HepG2 (cell line): Measurements from ENCODE around the gene TRIM54. TPM values are rescaled to one million over a fixed set of nuclear protein-coding genes. Genes with fewer than 3 reads are reported as not detected.

Experiments
- CTCF ChIP-seq: sonication (generic); formaldehyde crosslinking; IDR thresholded peaks from 2 replicates; pipeline ENCODE4 v1.5.0; 2020; ENCODE audit warnings: mild to moderate bottlenecking, missing genetic modification reagents, moderate library complexity
- DMAP1 ChIP-seq: IDR thresholded peaks from 2 replicates; pipeline ENCODE4 v1.6.1; 2016
- FOXM1 ChIP-seq: sonication (generic); formaldehyde crosslinking; IDR thresholded peaks from 2 replicates; pipeline ENCODE4 v1.5.0; 2020; ENCODE audit warnings: missing genetic modification reagents
- FOXP1 ChIP-seq, 2 experiments: fragments of 450-650 bp in 1 of 2; IDR thresholded peaks; 2 replicates each; pipeline ENCODE4 v1.6.1; 2017 to 2018; ENCODE audit warnings: antibody characterized with exemption in 1 of 2
- JDP2 ChIP-seq: sonication (generic); formaldehyde crosslinking; IDR thresholded peaks from 2 replicates; pipeline ENCODE4 v1.8.1; 2022; ENCODE audit warnings: missing genetic modification reagents, borderline replicate concordance
- KDM2A ChIP-seq: sonication (generic); formaldehyde crosslinking; IDR thresholded peaks from 2 replicates; pipeline ENCODE4 v1.4.0; 2020; ENCODE audit warnings: low read depth, missing genetic modification reagents, borderline replicate concordance
- PATZ1 ChIP-seq: sonication (generic); formaldehyde crosslinking; IDR thresholded peaks from 2 replicates; pipeline ENCODE4 v1.4.0; 2020; ENCODE audit warnings: missing genetic modification reagents
- SNRNP70 ChIP-seq: fragments of 200-400 bp; formaldehyde crosslinking; IDR thresholded peaks from 2 replicates; pipeline ENCODE4 v1.6.1; 2017; ENCODE audit warnings: mild to moderate bottlenecking, low read depth, low read length, moderate library complexity
- STAG1 ChIP-seq: sonication (generic); formaldehyde crosslinking; IDR thresholded peaks from 2 replicates; pipeline ENCODE4 v1.4.0; 2020; ENCODE audit warnings: missing genetic modification reagents
- TCF12 ChIP-seq, 2 experiments: fragments of 450-650 bp in 1 of 2; sonication (generic) in 1 of 2; formaldehyde crosslinking in 1 of 2; IDR thresholded peaks; 2 replicates each; pipeline versions ENCODE4 v1.6.1 to v1.8.0; 2017 to 2022; ENCODE audit warnings: antibody characterized with exemption in 1 of 2, mild to moderate bottlenecking in 1 of 2, missing genetic modification reagents in 1 of 2, moderate library complexity in 1 of 2
- TOE1 ChIP-seq: sonication (generic); formaldehyde crosslinking; IDR thresholded peaks from 2 replicates; pipeline ENCODE4 v1.4.0; 2020; ENCODE audit warnings: mild to moderate bottlenecking, missing genetic modification reagents
- TRAFD1 ChIP-seq: sonication (generic); formaldehyde crosslinking; IDR thresholded peaks from 2 replicates; pipeline ENCODE4 v1.5.1; 2020; ENCODE audit warnings: missing genetic modification reagents, mild to moderate bottlenecking, borderline replicate concordance
- YY1 ChIP-seq: IDR thresholded peaks from 2 replicates; pipeline ENCODE4 v1.6.1; 2011; ENCODE audit warnings: low read length, low read depth, moderate library complexity, mild to moderate bottlenecking; ENCODE audit not compliant: insufficient read depth, insufficient replicate concordance
- ZKSCAN5 ChIP-seq: sonication (generic); formaldehyde crosslinking; IDR thresholded peaks from 2 replicates; pipeline ENCODE4 v1.5.1; 2020; ENCODE audit warnings: mild to moderate bottlenecking, missing genetic modification reagents
- ZMYM2 ChIP-seq: sonication (generic); formaldehyde crosslinking; IDR thresholded peaks from 2 replicates; pipeline ENCODE4 v1.8.0; 2022; ENCODE audit warnings: mild to moderate bottlenecking, missing genetic modification reagents
- ZMYM3 ChIP-seq: sonication (generic); formaldehyde crosslinking; IDR thresholded peaks from 2 replicates; pipeline ENCODE4 v1.5.1; 2020; ENCODE audit warnings: mild to moderate bottlenecking, missing genetic modification reagents
- ZNF292 ChIP-seq: sonication (generic); formaldehyde crosslinking; IDR thresholded peaks from 2 replicates; pipeline ENCODE4 v1.8.1; 2022; ENCODE audit warnings: mild to moderate bottlenecking, low read depth, missing genetic modification reagents, borderline replicate concordance
- ZNF430 ChIP-seq: sonication (generic); formaldehyde crosslinking; IDR thresholded peaks from 2 replicates; pipeline ENCODE4 v1.9.0; 2021; ENCODE audit warnings: mild to moderate bottlenecking, missing genetic modification reagents
- ZNF441 ChIP-seq: sonication (generic); formaldehyde crosslinking; IDR thresholded peaks from 2 replicates; pipeline ENCODE4 v1.7.0; 2021; ENCODE audit warnings: missing genetic modification reagents, borderline replicate concordance
- ZNF768 ChIP-seq: sonication (generic); formaldehyde crosslinking; IDR thresholded peaks from 2 replicates; pipeline ENCODE4 v1.4.0; 2020; ENCODE audit warnings: missing genetic modification reagents
- ZNF784 ChIP-seq: sonication (generic); formaldehyde crosslinking; IDR thresholded peaks from 2 replicates; pipeline ENCODE4 v1.5.1; 2020; ENCODE audit warnings: missing genetic modification reagents, mild to moderate bottlenecking, borderline replicate concordance
- ZSCAN25 ChIP-seq: sonication (generic); formaldehyde crosslinking; IDR thresholded peaks from 2 replicates; pipeline ENCODE4 v1.8.0; 2022; ENCODE audit warnings: mild to moderate bottlenecking, missing genetic modification reagents
- polyA plus RNA-seq, 8 experiments: library from polyadenylated mRNA; depleted of rRNA in 3 of 8; stranded (reverse) in 7 of 8; unstranded in 1 of 8; fragments of >200 nt; fragmentation: Illumina TruSeq in 4 of 8; extraction: Trizol in 4 of 8; gene quantifications; 2 replicates each; pipeline versions ENCODE4 v1.2.1 to v1.2.3, GENCODE V29; 2011 to 2016; ENCODE audit warnings: low read depth in 4 of 8, missing spikeins in 1 of 8, mixed read lengths in 1 of 8; ENCODE audit not compliant: insufficient read depth in 1 of 8
- total RNA-seq, 5 experiments: library from RNA; depleted of rRNA; stranded (reverse); fragments of >200 nt; fragmentation: Illumina TruSeq; extraction: Trizol; gene quantifications; 2 replicates each; pipeline ENCODE4 v1.2.3, GENCODE V29; 2016; ENCODE audit warnings: low read depth in 1 of 5

The TRIM54 gene
- total and polyA plus RNA-seq, 2 of the 13 experiments (the other 11 are each of a cell fraction or from before 2014, with no cell fraction given): 0.07 to 0.13 TPM

- TF ChIP-seq TRAFD1 (CRISPR knock-in tag): 0 out of 2 replicates have a peak, but pooled peaks have one; percentile 25
- peak; percentile 73 for TF ChIP-seq ZMYM2
- no peak for TF ChIP-seq TCF12 (IDR thresholded peaks at IDR 0.05)
- peak; percentile 22; the same call in 1 of the 2 replicates for TF ChIP-seq TCF12 (CRISPR knock-in tag; IDR thresholded peaks at IDR 0.05)
- TF ChIP-seq ZMYM3 (CRISPR knock-in tag): peak; percentile 54; the same call in 1 of the 2 replicates
- 0 out of 2 replicates have a peak, but pooled peaks have one; percentile 33 for TF ChIP-seq KDM2A (CRISPR knock-in tag)
- peak; percentile 14; the same call in 1 of the 2 replicates for TF ChIP-seq ZSCAN25 (CRISPR knock-in tag)
- 0 out of 2 replicates have a peak, but pooled peaks have one; percentile 29 for TF ChIP-seq ZNF768 (CRISPR knock-in tag)
- no peak for TF ChIP-seq JDP2 (CRISPR knock-in tag)
- peak; percentile 79 for TF ChIP-seq ZNF292 (CRISPR knock-in tag)
- peak; percentile 14; the same call in 1 of the 2 replicates for TF ChIP-seq DMAP1 (CRISPR knock-in tag)
- no peak for TF ChIP-seq FOXP1 (IDR thresholded peaks at IDR 0.05)
- peak; percentile 10; the same call in 1 of the 2 replicates for TF ChIP-seq FOXP1 (CRISPR knock-in tag; IDR thresholded peaks at IDR 0.05)
- TF ChIP-seq STAG1: peak; percentile 87
- TF ChIP-seq TOE1 (CRISPR knock-in tag): no peak
- TF ChIP-seq ZKSCAN5 (CRISPR knock-in tag): no peak
- peak; percentile 21; the same call in 1 of the 2 replicates for TF ChIP-seq PATZ1
- no peak for TF ChIP-seq FOXM1 (CRISPR knock-in tag)
- TF ChIP-seq ZNF441: no peak; the same call in 1 of the 2 replicates
- no peak; the same call in 1 of the 2 replicates for TF ChIP-seq ZNF784 (CRISPR knock-in tag)
- no peak for TF ChIP-seq SNRNP70
- TF ChIP-seq CTCF (CRISPR knock-in tag): peak; percentile 88
- TF ChIP-seq YY1: no peak
- 0 out of 2 replicates have a peak, but pooled peaks have one; percentile 31 for TF ChIP-seq ZNF430 (CRISPR knock-in tag)
Observed at GRCh38 chr2:27303093-27304025, 21.1 kb downstream of the TRIM54 start (continued).
